GM21381 (cell line): Measurements from ENCODE around the gene GATA6.

Experiments used
- ATAC-seq: cut with Tn5 transposase; IDR thresholded peaks from one replicate; pipeline ENCODE4 v1.9.1; 2021; ENCODE audit warnings: mild to moderate bottlenecking, moderate library complexity; ENCODE audit not compliant: unreplicated experiment

GATA6 gene

DNA sequence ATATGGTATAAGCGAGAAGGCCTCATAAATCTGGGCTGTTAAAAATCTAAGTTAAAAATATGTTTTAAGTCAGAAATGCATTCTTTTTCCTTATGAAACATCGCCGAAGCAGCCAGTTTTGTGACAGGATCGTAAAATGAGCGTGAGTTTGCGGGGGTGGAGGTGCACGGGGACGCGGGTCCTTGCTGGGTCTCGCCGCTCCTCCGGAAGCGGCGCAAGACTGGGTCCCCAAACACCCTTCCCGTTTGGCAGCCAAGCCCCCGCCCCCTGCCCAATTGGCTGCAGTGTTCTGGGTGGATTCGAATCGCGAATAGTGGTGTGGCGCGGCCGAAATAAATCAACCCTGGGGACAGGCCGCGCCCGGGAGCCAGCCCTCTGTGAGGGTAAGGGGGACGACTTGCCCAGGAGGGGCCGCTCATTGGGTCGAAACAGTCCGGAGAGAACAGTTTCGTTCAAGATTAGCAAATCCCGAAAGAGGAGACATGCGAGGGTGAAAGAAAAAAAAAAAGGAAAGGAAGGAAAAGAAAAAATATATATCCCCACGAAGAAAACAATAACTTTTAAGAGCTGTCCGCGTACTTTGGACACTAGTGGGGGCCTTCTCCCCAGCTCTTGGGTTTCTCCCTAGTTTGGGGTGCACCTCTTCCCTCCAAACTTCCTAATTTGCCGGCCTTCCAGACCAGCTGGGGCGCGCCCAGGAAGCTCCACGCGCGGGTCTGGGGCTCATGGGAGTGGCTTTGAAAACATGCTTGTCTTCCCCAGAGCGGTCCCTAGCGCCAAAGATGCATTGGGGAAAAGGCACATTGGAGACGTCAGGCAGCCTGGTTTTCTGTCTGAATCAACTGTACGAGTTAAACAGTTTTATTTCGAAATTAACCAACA, 3.1 kb upstream of the GATA6 start:
- no peak for ATAC-seq

- ATAC-seq = no peak
Observed at GRCh38 chr18:22167091-22167470, 2.3 kb upstream of the GATA6 start.

GRCh38 chr18:22167471-22168241, 1.7 kb upstream of the GATA6 start:
- ATAC-seq = no peak

- ATAC-seq = no peak
Observed at GRCh38 chr18:22168360-22168921, 948 bp upstream of the GATA6 start.

GRCh38 chr18:22169889-22170420, 566 bp downstream of the GATA6 start:
- ATAC-seq = no peak

DNA sequence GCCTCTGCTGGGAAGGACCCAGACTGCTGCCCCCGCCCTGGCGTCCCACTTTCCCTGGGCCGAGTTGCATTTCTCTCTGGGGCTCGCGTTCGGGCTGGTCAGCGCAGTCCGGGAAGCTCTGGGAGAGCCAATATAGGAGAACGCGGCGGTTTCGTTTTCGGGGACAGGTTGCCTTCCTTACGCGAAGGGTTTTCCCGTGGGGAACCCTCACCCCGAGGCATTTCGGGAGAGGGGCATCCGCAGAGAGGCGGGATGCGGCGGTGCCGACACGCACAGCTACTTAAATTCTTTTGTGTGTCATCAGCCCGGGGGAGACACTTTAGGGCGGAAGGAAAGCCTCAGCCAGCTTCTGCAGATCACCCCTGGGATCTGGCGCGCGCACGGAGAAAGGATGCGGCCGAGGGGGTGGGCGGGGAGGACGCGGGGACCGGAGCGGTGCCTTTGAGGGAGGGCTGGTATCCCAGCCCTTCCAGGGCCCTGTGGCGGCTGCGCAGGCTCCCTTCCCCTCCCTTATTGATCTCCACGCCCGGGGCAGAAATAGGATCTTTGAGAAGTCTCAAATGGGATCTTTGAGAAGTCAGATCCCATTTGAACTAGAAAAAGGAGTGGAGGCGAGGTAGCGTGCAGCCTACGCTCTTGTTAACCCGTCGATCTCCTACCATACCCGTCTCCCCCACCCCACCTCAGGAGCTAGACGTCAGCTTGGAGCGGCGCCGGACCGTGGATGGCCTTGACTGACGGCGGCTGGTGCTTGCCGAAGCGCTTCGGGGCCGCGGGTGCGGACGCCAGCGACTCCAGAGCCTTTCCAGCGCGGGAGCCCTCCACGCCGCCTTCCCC, 1.2 kb downstream of the GATA6 start:
- ATAC-seq = no peak

DNA sequence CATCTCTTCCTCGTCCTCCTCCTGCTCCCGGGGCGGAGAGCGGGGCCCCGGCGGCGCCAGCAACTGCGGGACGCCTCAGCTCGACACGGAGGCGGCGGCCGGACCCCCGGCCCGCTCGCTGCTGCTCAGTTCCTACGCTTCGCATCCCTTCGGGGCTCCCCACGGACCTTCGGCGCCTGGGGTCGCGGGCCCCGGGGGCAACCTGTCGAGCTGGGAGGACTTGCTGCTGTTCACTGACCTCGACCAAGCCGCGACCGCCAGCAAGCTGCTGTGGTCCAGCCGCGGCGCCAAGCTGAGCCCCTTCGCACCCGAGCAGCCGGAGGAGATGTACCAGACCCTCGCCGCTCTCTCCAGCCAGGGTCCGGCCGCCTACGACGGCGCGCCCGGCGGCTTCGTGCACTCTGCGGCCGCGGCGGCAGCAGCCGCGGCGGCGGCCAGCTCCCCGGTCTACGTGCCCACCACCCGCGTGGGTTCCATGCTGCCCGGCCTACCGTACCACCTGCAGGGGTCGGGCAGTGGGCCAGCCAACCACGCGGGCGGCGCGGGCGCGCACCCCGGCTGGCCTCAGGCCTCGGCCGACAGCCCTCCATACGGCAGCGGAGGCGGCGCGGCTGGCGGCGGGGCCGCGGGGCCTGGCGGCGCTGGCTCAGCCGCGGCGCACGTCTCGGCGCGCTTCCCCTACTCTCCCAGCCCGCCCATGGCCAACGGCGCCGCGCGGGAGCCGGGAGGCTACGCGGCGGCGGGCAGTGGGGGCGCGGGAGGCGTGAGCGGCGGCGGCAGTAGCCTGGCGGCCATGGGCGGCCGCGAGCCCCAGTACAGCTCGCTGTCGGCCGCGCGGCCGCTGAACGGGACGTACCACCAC, 2.1 kb downstream of the GATA6 start:
- no peak for ATAC-seq

- ATAC-seq = no peak
Observed at GRCh38 chr18:22172120-22172582, 2.8 kb downstream of the GATA6 start.

DNA sequence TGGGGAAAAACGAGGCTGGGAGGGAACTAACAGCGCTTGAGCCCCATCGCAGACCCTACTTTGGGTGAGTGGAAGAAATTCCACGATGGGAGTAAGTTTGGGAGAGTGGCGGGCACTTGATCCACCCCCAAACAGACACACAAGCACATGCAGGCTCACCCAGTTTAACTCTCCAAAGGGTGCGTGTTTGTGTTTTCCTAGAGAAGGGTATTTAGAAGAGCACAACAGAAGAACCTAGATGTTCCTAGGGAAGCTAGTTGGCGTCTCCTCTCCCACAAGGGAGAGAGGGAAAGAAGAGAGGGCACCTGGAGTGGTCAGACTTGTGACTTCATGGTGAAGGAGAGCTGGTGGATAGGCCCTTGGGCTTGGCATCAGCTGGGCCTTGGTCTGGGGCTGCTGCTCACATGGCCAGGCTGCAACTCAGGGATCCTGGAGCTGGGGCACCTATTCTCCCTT, 3.2 kb downstream of the GATA6 start:
- no peak for ATAC-seq

- ATAC-seq = no peak
Observed at GRCh38 chr18:22173221-22173927, 4.0 kb downstream of the GATA6 start.

DNA sequence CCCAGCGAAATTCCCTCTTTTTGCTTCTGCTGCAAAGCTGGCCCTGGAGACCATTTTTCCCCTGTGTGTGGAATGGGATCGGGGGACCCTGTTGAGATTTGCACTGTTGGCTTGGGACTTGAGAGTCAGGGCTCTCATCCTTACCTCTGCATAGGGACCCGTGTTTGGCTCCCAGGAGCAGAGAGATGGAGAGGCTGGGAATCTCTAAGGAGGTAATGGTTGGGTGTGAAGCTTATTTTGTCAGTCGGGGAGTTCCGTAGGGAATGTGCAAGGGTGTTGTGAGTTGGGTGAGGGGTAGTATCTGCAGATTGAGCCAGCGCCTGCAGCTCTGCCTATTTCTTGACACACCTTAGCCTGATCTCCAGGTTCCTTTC, 4.5 kb downstream of the GATA6 start:
- ATAC-seq = no peak

- ATAC-seq = no peak
Observed at GRCh38 chr18:22174341-22175145, 5.2 kb downstream of the GATA6 start.

DNA sequence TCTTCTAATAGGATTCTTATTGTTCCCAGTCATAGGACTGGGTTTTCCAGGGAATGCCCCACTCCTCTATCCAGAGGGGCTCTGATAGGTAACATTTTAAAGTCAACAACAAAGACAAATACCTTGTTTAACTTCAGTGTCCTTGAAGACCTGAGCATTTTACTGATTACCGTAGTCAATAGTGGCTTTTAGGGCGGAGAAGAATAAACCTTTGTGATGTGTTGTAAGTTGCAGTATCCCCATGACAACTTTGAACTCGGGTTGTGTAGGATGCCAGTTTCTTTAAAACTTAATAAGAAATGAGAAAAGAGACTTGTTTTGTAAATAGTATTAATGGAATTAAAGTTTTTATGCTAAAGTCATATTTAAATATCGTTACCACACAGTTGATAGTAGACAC, 6.0 kb downstream of the GATA6 start:
- ATAC-seq = no peak

DNA sequence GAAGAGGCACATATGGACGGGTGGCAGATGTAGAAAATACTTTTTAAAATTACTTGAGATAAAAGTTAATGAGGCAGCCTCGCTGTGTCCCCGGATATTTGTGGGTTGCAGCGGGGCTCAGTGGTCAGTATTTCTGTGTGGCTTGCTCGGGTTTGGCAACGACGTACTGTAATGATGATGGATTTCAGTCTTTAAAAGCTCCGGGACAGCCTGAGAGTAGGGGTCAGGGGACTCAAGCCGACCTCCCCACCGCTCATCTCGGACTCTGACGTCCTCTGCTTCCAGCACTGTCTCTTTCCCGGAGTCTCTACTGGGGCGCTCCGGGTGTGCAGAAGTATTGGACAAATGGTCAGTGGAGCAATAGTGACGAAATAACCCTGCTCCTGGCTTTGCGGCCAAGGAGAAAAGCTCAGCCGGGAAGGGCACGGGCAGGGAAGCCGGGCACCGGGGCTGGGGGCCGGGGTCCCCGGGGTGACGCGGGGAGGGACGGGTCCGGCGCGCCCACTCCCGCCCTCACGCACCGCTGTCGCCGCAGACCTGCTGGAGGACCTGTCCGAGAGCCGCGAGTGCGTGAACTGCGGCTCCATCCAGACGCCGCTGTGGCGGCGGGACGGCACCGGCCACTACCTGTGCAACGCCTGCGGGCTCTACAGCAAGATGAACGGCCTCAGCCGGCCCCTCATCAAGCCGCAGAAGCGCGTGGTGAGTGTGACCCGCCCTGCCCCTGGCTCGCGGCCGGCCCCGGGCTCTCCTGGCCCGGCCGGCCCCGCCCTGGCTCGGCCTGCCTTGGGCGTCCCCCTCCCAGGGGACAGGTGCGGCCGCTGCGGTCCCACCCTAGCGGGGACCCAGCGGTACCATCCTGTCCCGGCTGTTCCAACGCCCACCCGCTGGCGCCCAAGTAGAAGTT, 7.3 kb downstream of the GATA6 start:
- no peak for ATAC-seq

DNA sequence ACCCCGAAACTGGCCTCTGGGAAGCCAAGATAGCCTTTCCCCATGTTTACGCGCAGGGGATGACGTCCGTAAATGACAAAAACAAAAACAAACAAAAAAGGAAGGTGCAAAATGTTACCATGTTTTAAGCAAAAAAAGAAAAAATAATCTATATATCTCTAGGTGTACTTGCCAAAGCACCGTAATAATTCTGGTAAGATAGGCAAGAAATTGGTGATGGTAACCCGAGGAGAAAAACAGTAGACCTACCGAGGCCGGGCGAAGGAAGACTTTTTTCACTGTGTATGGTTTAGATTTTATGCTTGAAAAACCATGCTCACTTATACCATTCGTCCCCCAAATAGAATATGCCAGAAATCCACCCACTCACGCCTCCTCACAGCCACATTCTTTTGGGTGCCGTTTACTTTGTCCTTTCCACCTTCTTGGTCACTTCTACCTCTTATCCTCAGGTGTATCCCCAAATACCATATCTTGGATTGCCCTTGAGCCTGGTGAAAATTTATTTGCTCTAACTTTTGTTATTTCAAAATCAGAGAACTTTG, 8.0 kb downstream of the GATA6 start:
- no peak for ATAC-seq

- no peak for ATAC-seq
Observed at GRCh38 chr18:22179174-22179573, 9.8 kb downstream of the GATA6 start.

DNA sequence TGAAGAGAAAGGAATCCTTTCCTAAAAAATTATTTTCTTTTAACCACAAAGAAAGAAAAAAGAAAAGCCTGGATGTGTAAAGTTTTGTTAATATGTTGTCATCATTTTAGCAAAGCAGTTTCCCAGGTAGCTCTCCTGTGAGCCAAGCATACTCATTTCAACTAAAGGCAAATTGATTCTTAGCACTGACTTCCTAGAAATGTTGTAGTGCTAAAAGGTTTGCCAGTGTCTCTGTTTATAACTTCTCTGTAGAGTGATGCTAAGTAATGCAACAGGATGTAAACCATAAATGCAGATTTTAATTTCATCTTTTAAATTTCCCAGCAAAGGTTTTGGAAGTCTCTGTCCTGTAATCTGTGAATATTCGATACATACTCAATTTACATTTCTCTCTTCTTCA, 10.2 kb downstream of the GATA6 start:
- no peak for ATAC-seq
